MM.1S (cell line): ENCODE data around the gene RET.

Experiments
- CTCF ChIP-seq: fragments of 300-600 bp; sonication (generic); IDR thresholded peaks from 2 replicates; pipeline ENCODE4 v1.5.1; 2016; ENCODE audit warnings: antibody characterized with exemption, low read length, mixed read lengths
- EZH2phosphoT487 ChIP-seq: fragments of 300-600 bp; sonication (generic); IDR thresholded peaks from 2 replicates; pipeline ENCODE4 v1.6.1; 2018; ENCODE audit warnings: antibody characterized with exemption, low read length

- no peak for TF ChIP-seq CTCF
- no peak for TF ChIP-seq EZH2phosphoT487
Observed at GRCh38 chr10:43075612-43076003, 1.3 kb upstream of the RET start.
